LNCaP clone FGC (cell line): ENCODE measurements around the gene NME9.
A peak's percentile ranks its signal among the peaks of the same experiment; 100 is the strongest.

Experiments
- DNase-seq: peaks from one replicate; pipeline ENCODE4 v3.0.0-alpha.2; 2011; ENCODE audit warnings: low read depth
- H3K4me3 ChIP-seq: 2 replicates; pipeline ENCODE4 v1.5.1; 2011; ENCODE audit warnings: mild to moderate bottlenecking, low read depth, low read length, control low read depth
- CTCF ChIP-seq: IDR thresholded peaks from 2 replicates; pipeline ENCODE4 v1.5.1; 2012; ENCODE audit warnings: mild to moderate bottlenecking; ENCODE audit not compliant: control insufficient read depth, insufficient read depth; ENCODE audit errors: extremely low read depth

Gene NME9

GRCh38 chr3:138334608-138335007 is 5.0 kb upstream of the NME9 start:
- no peak for DNase-seq
- H3K4me3 ChIP-seq: no peak overlapping the region
- no peak for TF ChIP-seq CTCF

GRCh38 chr3:138332472-138333073 is 2.9 kb upstream of the NME9 start:
- no peak overlapping the region for H3K4me3 ChIP-seq
- TF ChIP-seq CTCF: peak; percentile 52
- DNase-seq: no peak

DNA sequence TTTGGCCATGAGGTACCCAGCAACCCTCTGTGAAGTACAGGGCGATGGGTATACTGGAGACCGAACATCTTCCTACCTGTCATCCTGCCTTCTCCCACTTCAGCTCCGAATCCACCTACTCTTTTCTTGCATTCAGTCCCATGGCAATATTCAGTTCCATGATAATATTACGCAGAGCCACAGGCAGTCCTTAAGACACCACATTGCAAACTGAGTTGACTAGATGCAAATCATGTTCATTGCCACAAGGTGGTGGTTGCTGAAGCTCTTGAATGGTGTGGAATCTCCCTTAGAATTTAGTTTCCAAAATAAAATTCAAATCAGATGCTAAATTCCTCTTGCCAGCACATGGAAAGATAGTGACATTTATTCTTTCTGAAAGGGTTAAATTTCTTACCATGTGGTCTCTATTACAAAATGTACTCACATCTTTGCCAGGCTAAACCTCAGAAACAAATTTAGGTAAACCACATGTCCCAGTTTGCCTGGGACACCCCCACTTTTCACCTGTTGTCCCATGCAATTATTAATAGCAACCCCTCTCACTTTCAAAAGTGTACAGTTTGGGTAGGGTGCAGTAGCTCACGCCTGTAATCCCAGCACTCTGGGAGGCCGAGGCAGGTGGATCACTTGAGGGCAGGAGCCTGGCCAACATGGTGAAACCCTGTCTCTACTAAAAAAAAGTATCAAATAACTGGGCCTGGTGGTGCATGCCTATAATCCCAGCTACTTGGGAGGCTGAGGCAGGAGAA is 1.7 kb upstream of the NME9 start:
- no peak for TF ChIP-seq CTCF
- no peak for DNase-seq
- no peak overlapping the region for H3K4me3 ChIP-seq

DNA sequence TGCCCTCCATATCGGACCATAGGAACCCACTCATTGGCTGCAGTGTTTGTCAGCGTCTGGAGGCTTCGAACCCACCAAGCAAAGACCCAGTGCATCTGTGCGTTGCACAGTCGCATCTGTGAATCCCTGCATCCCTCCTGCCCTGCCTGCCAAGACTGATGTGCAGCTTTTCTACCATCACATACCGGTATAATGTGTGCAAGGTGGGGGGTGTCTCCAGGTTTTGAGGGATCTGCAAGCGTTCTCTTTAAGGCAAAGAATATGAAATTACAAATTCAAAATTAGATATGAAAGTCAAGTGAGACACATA is 288 bp upstream of the NME9 start:
- no peak for TF ChIP-seq CTCF
- H3K4me3 ChIP-seq: peak overlapping the region; percentile 59
- no peak for DNase-seq

- no peak for TF ChIP-seq CTCF
- peak overlapping the region; percentile 59 for H3K4me3 ChIP-seq
- DNase-seq: no peak
These were observed 1.3 kb downstream of the NME9 start for GRCh38 chr3:138328341-138328740.

GRCh38 chr3:138327831-138328230 is 1.8 kb downstream of the NME9 start:
- no peak overlapping the region for H3K4me3 ChIP-seq
- DNase-seq: no peak
- TF ChIP-seq CTCF: no peak
